ENCODE data around the gene FAM72A.
"Not testable (repeated sequence)": the region's sequence is repeated elsewhere in the genome, so short reads cannot be mapped to it uniquely, and the experiment has no call there.

DNA sequence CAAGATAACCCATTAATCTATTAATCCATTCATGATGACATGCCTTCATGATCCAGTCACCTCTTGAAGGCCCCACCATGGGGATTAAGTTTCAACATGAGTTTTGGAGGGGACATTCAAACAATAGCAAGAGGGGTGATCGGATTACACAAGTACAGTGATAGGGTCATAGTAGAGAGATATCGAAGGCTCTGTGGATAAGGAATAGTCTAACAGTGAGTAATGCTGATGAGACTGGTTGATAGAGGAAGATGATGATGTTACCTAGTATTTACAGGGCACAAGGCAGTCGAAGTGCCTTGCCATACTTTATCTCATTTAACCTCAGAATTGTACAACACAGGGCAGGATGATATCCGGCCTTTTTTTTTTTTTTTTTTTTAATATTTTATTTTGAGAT is 18.9 kb upstream of the FAM72A start:
- TF ChIP-seq, protein P1, sequence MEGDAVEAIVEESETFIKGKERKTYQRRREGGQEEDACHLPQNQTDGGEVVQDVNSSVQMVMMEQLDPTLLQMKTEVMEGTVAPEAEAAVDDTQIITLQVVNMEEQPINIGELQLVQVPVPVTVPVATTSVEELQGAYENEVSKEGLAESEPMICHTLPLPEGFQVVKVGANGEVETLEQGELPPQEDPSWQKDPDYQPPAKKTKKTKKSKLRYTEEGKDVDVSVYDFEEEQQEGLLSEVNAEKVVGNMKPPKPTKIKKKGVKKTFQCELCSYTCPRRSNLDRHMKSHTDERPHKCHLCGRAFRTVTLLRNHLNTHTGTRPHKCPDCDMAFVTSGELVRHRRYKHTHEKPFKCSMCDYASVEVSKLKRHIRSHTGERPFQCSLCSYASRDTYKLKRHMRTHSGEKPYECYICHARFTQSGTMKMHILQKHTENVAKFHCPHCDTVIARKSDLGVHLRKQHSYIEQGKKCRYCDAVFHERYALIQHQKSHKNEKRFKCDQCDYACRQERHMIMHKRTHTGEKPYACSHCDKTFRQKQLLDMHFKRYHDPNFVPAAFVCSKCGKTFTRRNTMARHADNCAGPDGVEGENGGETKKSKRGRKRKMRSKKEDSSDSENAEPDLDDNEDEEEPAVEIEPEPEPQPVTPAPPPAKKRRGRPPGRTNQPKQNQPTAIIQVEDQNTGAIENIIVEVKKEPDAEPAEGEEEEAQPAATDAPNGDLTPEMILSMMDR (IDR thresholded peaks at IDR 0.05) = not testable (repeated sequence)
- not testable (repeated sequence) for TF ChIP-seq ZFX (IDR thresholded peaks at IDR 0.05; ENCODE audit: borderline replicate concordance)
